Measurements from ENCODE around the gene TEX14.

DNA sequence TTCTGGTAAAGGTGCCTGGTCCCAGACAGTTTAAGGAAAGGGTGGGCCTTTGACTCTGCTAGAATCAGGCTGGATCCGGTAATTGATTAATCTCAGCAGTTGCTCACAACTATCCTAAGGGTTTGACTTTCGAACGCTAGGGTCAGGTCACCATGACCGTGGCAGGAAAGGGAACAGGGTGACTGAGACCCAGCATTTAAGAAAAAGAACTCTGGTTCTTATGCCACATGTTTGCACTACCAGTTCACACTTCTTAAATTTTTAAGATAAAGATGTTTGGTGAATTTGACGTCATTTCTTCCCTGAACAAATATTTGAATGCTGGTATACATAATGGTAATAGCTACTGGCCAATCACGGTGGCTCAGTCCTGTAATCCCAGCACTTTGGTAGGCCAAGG is 52.2 kb downstream of the TEX14 start:
- TF ChIP-seq, protein P1, sequence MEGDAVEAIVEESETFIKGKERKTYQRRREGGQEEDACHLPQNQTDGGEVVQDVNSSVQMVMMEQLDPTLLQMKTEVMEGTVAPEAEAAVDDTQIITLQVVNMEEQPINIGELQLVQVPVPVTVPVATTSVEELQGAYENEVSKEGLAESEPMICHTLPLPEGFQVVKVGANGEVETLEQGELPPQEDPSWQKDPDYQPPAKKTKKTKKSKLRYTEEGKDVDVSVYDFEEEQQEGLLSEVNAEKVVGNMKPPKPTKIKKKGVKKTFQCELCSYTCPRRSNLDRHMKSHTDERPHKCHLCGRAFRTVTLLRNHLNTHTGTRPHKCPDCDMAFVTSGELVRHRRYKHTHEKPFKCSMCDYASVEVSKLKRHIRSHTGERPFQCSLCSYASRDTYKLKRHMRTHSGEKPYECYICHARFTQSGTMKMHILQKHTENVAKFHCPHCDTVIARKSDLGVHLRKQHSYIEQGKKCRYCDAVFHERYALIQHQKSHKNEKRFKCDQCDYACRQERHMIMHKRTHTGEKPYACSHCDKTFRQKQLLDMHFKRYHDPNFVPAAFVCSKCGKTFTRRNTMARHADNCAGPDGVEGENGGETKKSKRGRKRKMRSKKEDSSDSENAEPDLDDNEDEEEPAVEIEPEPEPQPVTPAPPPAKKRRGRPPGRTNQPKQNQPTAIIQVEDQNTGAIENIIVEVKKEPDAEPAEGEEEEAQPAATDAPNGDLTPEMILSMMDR (conservative IDR thresholded peaks at IDR 0.05 in 1 of 2, IDR thresholded peaks at IDR 0.05 in 1 of 2; ENCODE audit: low read depth in 1 of 2, low read length in 2 of 2), result no peak
- TF ChIP-seq EZH2 (IDR thresholded peaks at IDR 0.05; ENCODE audit: low read length, missing control alignments), result no peak

Measured in fibroblast of lung (primary cell).